Mucosa of descending colon (tissue), 3 donors: ENCODE results near the gene LHFPL3. TPM values are rescaled to one million over a fixed set of nuclear protein-coding genes. Genes with fewer than 3 reads are reported as not detected.

Experiments
- ATAC-seq: fragments of 200-7000 bp; cut with Tn5 transposase; one replicate; pipeline ENCODE4 v1.9.1; 2020; ENCODE audit warnings: mild to moderate bottlenecking, moderate library complexity
- DNase-seq, 3 donors: peaks; one replicate each; pipeline ENCODE4 v3.0.0-alpha.2; 2020
- H3K36me3 ChIP-seq: fragments of 200-600 bp; one replicate; pipeline ENCODE4 v1.8.0; 2021; ENCODE audit warnings: low read depth, mild to moderate bottlenecking
- H3K4me1 ChIP-seq: fragments of 200-600 bp; one replicate; pipeline ENCODE4 v1.8.0; 2021; ENCODE audit warnings: low read depth, mild to moderate bottlenecking
- H3K4me3 ChIP-seq: fragments of 200-600 bp; one replicate; pipeline ENCODE4 v1.8.0; 2021; ENCODE audit warnings: mild to moderate bottlenecking
- H3K9me3 ChIP-seq: fragments of 200-600 bp; one replicate; pipeline ENCODE4 v1.8.0; 2021; ENCODE audit warnings: mild to moderate bottlenecking
- CTCF ChIP-seq: fragments of 200-600 bp; IDR thresholded peaks from one replicate; pipeline ENCODE4 v1.8.0; 2022; ENCODE audit warnings: antibody characterized with exemption, mild to moderate bottlenecking
- intact Hi-C, 2 donors: fragments of 100-400 bp; cut with DNase I in 1 of 2; cut with micrococcal nuclease in 1 of 2; formaldehyde crosslinking; loops; one replicate each; pipeline versions ENCODE4 v1.11.0 to v1.11.1; 2022; cut with DNase I, micrococcal nuclease
- total RNA-seq, 3 donors: library from RNA; stranded (reverse); fragmentation: NEBNext Ultra II Directional in 2 of 3; extraction: Animal tissue kit (Norgen Biotek cat#: 25700) in 2 of 3; gene quantifications; one replicate each; pipeline versions ENCODE4 v1.2.1 to v1.2.4, GENCODE V29; 2021 to 2023
- donor health status: DM: no; HTN: no; CAD: no; lungs with moderate emphysema.
- donor health status: DM: no; HTN: no; CAD: no.
- donor health status: DM: no; HTN: yes; CAD: no.

LHFPL3 gene
- total RNA-seq, 3 donors from 2014 or later = 0.26 to 0.57 (median 0.31) TPM

- Histone ChIP-seq H3K4me1 (no peaks in the 10 kb centered on the region), H3K9me3 (no peaks in the 10 kb centered on the region), H3K4me3 (no peak overlapping the region), H3K36me3 (no peaks in the 10 kb centered on the region)
- DNase-seq (no peak), ATAC-seq (no peak)
- intact Hi-C loops = no loop called here
- no peak for TF ChIP-seq CTCF
These were observed 485.7 kb downstream of the LHFPL3 start for GRCh38 chr7:104814126-104814525.

GRCh38 chr7:104814671-104815400, 486.4 kb downstream of the LHFPL3 start:
- no peak for DNase-seq
- TF ChIP-seq CTCF = no peak
- ATAC-seq = no peak

GRCh38 chr7:104816537-104816936, 488.1 kb downstream of the LHFPL3 start:
- ATAC-seq (peak; percentile 44), DNase-seq (no peak)
- no peak overlapping the region for H3K4me3 ChIP-seq
- H3K9me3 ChIP-seq = no peaks in the 10 kb centered on the region
- no peak for TF ChIP-seq CTCF
- no peaks in the 10 kb centered on the region for H3K4me1 ChIP-seq
- H3K36me3 ChIP-seq = no peaks in the 10 kb centered on the region
- intact Hi-C loops = no loop called here

More at GRCh38 chr7:104814671-104815400, 486.4 kb downstream of the LHFPL3 start:
- intact Hi-C loops = no loop called here
- Histone ChIP-seq H3K36me3 (no peaks in the 10 kb centered on the region), H3K4me3 (no peak overlapping the region), H3K9me3 (no peaks in the 10 kb centered on the region), H3K4me1 (no peaks in the 10 kb centered on the region)

- no peaks in the 10 kb centered on the region for H3K36me3 ChIP-seq
- no peaks in the 10 kb centered on the region for H3K4me1 ChIP-seq
- intact Hi-C loops = no loop called here
- no peak for TF ChIP-seq CTCF
- H3K9me3 ChIP-seq = no peaks in the 10 kb centered on the region
- no peak for ATAC-seq
- no peak for DNase-seq
- no peak overlapping the region for H3K4me3 ChIP-seq
These were observed 490.8 kb downstream of the LHFPL3 start for GRCh38 chr7:104818961-104819880.

GRCh38 chr7:104820836-104821535, 492.6 kb downstream of the LHFPL3 start:
- Histone ChIP-seq H3K9me3 (no peaks in the 10 kb centered on the region), H3K36me3 (no peaks in the 10 kb centered on the region), H3K4me1 (no peaks in the 10 kb centered on the region), H3K4me3 (no peak overlapping the region)
- intact Hi-C loops = no loop called here
- TF ChIP-seq CTCF = no peak
- DNase-seq = no peak
- ATAC-seq = no peak
